EH (cell line): ENCODE results near the gene PTK6.
A peak's percentile ranks its signal among the peaks of the same experiment; 100 is the strongest.
"Not testable (repeated sequence)": the region's sequence is repeated elsewhere in the genome, so short reads cannot be mapped to it uniquely, and the experiment has no call there.

ENCODE experiments used
- DNase-seq: peaks from one replicate; pipeline ENCODE4 v3.0.0-alpha.2; 2015; ENCODE audit warnings: low read depth

PTK6 gene

DNA sequence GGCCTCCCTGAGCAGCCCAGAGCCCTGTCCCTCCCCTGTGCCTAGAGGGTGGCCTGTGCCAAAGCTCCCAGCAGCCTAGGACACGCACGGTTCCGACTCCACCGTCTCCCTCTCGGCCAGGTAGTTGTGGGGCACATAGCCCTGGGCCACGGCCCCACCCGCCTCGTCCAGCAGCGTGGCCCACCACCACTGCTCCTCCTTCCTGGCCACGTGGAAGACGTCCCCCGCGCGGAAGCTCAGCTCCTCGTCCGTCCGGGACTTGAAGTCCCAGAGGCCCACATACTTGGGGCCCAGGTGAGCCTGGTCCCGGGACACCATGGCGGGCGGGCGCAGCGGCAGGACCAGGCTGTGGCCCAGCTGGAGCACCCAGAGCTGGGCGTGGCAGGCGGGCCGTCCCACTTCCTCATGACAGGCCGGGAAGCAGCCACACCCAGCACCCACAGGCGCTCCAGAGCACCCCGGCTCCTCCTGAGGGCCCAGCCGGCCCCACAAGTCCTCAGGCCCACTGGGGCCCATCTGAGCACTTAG lies at the start of gene PTK6:
Gene PTK6, minus strand, starts transcription at position 380 of the 528 bp plus-strand sequence. Its CDS starts 62 bp downstream, at position 318.
- no peak for DNase-seq

- DNase-seq = no peak
These were observed 49.6 kb upstream of the PTK6 start for GRCh38 chr20:63586797-63587196.

DNA sequence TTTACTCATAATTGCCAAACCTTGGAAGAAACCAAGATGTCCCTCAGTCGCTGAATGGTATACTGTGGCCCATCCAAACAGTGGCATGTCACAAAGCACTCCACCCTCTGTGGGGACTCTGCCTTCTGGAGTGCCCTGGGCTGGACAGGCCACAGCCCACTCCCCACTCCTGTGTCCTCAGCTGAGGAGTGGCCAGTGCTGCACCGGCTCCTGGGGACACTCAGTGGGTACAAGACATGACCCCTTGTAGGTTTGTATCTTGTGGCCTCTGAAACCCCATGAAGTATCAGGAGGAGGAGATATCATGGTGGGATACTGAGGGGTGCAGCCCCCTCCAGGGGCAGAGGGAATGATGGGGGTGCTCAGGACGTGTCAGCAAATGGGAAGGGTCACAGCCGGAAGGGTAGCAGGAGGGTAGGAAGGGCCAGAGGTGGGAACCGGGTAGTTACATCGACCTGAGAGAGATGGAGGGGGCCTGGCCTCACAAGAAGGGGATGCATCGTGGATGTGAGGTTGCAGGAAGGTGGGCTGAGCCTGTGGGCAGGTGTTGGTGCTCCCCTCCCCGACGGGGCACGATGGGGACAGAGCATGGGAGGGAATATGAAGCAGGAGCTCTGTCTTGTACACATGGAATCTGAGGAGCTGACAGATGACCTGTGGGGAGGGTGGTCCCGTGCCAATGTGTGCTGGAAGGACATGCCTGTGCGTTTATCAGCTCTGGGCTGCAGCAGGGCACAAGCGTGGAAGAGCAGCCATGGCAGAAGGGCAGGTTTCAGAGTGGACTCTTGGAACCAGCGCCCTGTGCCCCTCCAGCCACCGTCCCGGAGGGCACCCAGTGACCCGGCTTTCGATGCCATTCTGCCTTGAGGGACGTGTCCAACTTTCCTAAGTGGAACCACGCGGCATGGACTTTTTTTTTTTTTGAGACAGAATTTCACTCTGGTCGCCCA lies 48.7 kb upstream of the PTK6 start:
- no peak for DNase-seq

DNA sequence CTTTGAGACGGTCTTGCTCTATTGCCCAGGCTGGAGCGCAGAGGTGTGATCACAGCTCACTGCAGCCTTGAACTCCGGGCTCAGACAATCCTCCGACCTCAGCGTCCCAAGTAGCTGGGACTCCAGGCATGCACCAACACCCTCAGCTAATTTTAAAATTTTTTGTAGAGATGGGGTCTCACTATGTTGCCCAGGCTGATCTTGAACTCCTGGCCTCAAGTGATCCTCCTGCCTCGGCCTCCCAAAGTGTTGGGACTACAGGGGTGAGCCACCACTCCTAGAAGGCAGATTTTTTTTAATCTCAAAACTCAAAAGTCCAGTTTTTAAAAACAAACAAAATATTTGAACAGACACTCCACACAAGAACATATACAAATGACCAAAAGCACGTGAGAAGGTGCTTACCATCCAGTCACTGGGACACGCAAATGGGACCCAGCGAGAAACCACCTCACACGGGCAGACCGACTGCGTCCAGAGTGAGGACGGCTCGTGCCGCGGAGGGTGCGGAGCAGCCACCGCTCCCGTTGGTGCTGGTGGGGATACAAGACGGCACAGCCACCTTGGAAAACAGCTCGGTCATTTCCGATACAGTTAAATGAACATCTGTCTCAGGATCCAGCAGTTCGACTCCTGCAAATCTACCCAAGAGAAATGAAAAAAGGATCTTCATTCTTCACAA lies 45.3 kb upstream of the PTK6 start:
- DNase-seq = no peak

DNA sequence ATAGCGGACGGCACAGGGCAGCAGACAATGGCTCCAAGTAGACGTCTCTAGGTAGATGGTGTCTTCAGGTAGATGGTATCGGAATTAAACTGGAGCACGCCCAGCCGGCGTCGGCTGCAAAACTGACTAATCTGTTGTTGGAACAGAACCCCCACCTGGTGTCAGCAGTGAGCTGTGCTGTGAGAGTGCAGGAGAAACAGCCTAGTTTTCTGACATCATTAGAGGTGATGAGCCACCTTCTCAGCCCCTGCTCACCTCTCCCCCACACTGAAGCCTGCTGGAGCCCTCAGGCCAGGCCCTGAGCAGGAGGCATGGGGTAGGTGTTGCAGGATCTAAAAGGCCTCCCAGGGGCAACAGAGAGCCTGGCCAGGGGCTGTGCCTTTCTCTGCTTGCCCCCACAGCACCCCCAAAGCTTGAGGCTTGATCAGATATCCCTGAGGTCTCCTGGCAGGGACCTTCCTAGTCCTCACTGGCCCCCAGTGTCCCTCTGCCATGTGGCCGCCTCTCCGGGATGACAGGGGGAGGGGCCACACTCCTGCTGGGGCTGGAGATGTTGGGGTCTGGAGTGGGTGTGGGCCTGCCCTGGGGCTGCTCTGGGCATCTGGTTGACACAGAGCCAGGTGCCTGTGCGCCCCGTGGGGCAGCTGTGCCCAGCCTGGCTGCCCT lies 43.8 kb upstream of the PTK6 start:
- peak; percentile 34 for DNase-seq

- peak; percentile 15 for DNase-seq
These were observed 42.0 kb upstream of the PTK6 start for GRCh38 chr20:63579017-63579694.

DNA sequence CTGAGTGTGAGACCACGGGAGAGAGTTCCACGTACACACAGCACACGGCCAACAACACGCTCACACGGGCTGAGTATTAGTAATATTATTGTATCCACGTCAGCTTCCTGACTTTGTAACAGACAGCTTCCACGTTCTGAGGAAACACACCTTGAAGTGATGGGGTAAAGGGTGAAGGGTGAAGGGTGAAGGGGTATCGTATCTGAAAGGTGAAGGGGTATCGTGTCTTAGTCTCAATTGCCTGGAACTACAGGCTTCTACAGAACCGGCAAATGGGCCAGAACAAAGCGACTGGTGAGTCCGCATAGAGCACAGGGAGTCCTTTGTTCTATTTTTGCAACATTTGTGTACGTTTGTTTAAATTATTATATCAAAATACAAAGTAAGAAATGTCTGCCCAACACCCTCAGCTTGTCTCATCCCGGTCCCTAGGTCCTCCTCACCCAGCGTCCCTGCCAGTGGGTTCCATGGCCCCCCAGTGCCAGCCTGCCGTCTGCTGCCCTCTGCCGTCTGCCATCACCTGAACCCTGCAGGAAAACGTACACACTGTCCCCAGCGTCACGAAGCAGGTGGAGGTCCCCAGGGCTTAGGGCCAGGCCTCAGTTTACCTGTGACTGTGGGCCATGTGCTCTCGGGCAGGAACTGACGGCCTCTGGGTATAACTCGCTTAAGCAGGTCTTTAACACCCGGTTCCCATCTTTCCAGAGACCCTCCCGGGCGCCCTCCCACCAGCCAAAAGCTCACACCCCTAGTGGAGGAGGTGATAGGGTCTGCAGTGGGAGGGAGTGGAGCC lies 41.2 kb upstream of the PTK6 start:
- no peak for DNase-seq

GRCh38 chr20:63577317-63577894 lies 40.2 kb upstream of the PTK6 start:
- no peak for DNase-seq

DNA sequence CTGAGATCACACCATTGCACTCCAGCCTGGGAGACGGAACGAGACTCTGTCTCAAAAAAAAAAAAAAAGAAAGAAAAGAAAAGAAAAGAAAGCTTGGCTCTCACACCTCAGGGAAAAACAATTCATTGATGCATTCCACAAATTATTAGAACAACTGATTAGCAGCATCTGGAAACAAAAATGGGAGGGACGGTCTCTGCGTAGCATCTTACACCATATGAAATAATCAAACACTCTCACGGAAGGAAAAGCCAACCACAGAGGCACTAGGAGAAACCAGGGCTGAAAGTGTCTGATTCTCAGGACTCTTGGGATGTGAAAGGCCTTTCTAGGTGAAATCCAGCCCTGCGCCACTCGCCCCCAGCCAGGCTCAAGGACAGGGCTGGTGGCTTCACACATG lies 39.1 kb upstream of the PTK6 start:
- DNase-seq = no peak

DNA sequence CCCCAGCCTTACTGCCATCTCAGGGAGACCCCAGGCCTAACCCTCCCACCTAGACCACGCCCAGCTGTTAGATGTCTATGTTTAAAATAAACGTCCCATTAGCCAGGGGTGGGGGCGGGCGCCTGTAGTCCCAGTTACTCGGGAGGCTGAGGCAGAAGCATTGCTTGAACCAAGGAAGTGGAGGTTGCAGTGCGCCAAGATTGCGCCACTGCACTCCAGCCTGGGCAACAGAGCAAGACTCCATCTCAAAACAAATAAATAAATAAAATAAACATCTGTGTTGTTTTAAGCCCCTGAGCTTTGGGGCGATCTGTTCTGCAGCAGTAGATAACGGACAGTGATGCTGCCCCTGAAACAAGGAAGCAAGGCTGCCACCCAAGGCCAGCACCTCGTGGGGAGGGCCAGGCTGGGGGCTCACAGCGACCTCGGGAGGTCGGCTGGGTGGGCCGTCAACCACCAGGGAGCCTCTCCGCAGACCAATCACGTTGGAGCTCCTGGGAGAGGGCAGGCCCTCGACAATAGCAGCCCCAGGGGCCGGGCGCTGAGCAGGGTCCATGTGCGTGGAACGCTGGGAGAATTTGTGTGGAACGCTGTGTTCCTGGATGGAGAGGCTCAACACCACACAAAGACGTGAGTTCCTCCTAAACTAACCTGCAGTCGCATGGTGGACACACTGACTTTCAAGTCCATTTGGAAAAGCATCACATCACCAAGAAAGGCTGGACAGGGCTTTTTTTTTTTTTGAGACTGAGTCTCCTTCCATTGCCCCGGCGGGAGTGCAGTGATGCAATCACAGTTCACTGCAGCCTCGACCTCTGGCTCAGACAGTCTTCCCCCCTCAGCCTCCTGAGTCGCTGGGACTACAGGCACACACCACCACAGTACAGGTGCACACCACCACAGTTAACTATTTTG lies 37.9 kb upstream of the PTK6 start:
- DNase-seq = no peak

DNA sequence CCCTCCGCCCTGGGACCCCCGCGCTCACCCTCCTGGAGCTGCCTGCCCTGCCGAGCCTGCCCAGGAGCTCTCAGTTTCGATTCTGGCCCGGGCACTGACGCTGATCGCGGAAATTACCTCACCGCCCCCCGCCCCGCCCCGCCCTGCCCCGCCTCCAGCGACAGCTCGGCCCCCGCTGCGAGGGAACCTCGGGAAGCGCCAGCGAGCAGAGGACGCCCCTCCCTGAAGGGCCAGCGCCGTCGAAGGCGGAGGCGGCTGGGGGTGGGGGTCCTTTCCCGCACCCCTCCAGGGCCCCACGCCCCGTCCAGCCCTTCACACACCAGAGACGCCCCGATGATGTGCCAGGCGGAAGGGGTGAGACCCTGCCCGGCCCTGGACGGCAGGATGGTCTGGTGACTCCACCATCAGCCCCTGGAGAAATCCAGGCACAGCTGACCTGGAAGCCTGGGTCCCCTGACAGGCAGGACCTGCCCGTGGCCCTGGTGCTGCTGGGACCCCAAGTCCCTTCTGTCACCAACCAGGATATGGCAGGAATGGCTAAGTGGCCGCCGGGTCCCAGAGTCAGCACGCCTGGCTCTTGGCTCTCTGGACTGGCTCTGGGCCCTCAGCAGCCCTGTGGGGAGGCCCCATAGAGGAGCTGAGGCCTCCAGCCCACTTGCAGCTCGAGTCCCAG lies 37.1 kb upstream of the PTK6 start, which contains the start of gene HELZ2:
Gene HELZ2, minus strand, starts transcription at position 84 of the 673 bp plus-strand sequence. CDS start 1,854 bp downstream, outside the sequence.
- DNase-seq = peak; percentile 77

DNA sequence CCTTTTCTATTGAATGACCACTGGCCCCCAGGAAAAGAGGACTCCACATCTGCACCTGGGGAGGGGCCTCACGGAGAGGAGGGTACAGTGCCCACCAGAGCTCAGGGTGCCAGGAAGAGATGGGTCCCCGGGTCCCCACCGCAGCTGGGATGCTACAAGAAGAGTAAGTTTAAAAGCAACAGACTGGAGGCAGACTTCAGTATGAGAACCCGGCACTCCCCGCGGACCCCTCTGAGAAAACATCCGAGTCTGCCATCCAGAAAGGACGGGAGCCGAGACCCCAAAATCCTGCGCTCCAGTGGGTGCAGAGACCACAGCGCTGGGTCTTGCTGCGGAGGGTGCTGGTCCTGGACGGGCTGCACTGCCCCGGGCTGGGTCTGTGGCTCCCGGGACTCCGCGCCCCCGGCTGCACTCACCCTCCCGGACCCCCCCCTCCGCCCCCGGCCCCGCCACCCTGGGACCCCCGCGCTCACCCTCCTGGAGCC lies 36.5 kb upstream of the PTK6 start:
- DNase-seq = no peak

- DNase-seq = peak; percentile 11
These were observed 35.8 kb upstream of the PTK6 start for GRCh38 chr20:63572788-63573646.

GRCh38 chr20:63572071-63572787 lies 35.1 kb upstream of the PTK6 start:
- DNase-seq = no peak

GRCh38 chr20:63571087-63571478 lies 33.9 kb upstream of the PTK6 start:
- DNase-seq = not testable (repeated sequence)

GRCh38 chr20:63570281-63571086 lies 33.3 kb upstream of the PTK6 start:
- no peak for DNase-seq
